PC-3 (cell line): ENCODE results near the gene LRP1B. TPM values are rescaled to one million over a fixed set of nuclear protein-coding genes. Genes with fewer than 3 reads are reported as not detected.

Experiments
- ATAC-seq: fragments of 200-7000 bp; cut with Tn5 transposase; 2 replicates; pipeline ENCODE4 v1.9.1; 2020; ENCODE audit warnings: mild to moderate bottlenecking, moderate library complexity
- BruUV-seq: library from RNA; stranded (reverse); fragments of 400-500 nt; replicated peaks from 2 replicates; lab custom pipeline; 2021; lab: Mats Ljungman, UMichigan
- CTCF ChIA-PET: fragments of 300-600 bp; sonication (Branson Sonifier 250); formaldehyde crosslinking; loops from one replicate; lab custom pipeline; 2022; ENCODE audit warnings: antibody characterized with exemption; lab: Charles Lee
- POLR2A ChIA-PET: fragments of 300-600 bp; sonication (Branson Sonifier 250); formaldehyde crosslinking; loops from one replicate; lab custom pipeline; 2022; ENCODE audit warnings: antibody characterized with exemption; ENCODE audit not compliant: unreplicated experiment; lab: Charles Lee
- DNase-seq: peaks from one replicate; pipeline ENCODE4 v3.0.0-alpha.2; 2015
- H2AFZ ChIP-seq: fragments of 300-600 bp; sonication (generic); 2 replicates; pipeline ENCODE4 v1.6.0; 2016; ENCODE audit warnings: antibody characterized with exemption, low read length
- H3F3A ChIP-seq: fragments of 300-600 bp; sonication (generic); one replicate; pipeline ENCODE4 v1.6.0; 2017; ENCODE audit warnings: antibody characterized with exemption, low read length, control low read depth, mild to moderate bottlenecking; ENCODE audit not compliant: unreplicated experiment
- H3K27ac ChIP-seq: fragments of 300-600 bp; sonication (generic); 2 replicates; pipeline ENCODE4 v1.5.1; 2016; ENCODE audit warnings: mild to moderate bottlenecking, low read length
- H3K27me3 ChIP-seq: fragments of 300-600 bp; sonication (generic); 2 replicates; pipeline ENCODE4 v1.6.1; 2016; ENCODE audit warnings: low read length, mixed read lengths
- H3K36me3 ChIP-seq: fragments of 300-600 bp; sonication (generic); 2 replicates; pipeline ENCODE4 v1.6.1; 2016; ENCODE audit warnings: low read depth, mixed run types, low read length, mixed read lengths
- H3K4me1 ChIP-seq: fragments of 300-600 bp; sonication (generic); 2 replicates; pipeline ENCODE4 v1.5.1; 2016; ENCODE audit warnings: low read length; ENCODE audit not compliant: insufficient read depth
- H3K4me2 ChIP-seq: fragments of 300-600 bp; sonication (generic); 2 replicates; pipeline ENCODE4 v1.6.0; 2016; ENCODE audit warnings: low read length
- H3K4me3 ChIP-seq: fragments of 300-600 bp; sonication (generic); 2 replicates; pipeline ENCODE4 v1.5.1; 2016; ENCODE audit warnings: mild to moderate bottlenecking, low read length, mixed read lengths
- H3K79me2 ChIP-seq: fragments of 300-600 bp; sonication (generic); 2 replicates; pipeline ENCODE4 v1.6.1; 2017; ENCODE audit warnings: low read length, mixed read lengths
- H3K9ac ChIP-seq: fragments of 300-600 bp; sonication (generic); 2 replicates; pipeline ENCODE4 v1.6.0; 2016; ENCODE audit warnings: mild to moderate bottlenecking, low read length
- H3K9me2 ChIP-seq: fragments of 300-600 bp; sonication (generic); replicated peaks from 2 replicates; pipeline ENCODE4 v1.6.1; 2016; ENCODE audit warnings: mixed run types, low read length, mixed read lengths
- H3K9me3 ChIP-seq: fragments of 300-600 bp; sonication (generic); 2 replicates; pipeline ENCODE4 v1.6.1; 2016; ENCODE audit warnings: low read length, mixed read lengths
- H4K20me1 ChIP-seq: fragments of 300-600 bp; sonication (generic); 2 replicates; pipeline ENCODE4 v1.6.1; 2016; ENCODE audit warnings: low read length, mixed read lengths
- CTCF ChIP-seq: fragments of 300-600 bp; sonication (generic); conservative IDR thresholded peaks from 2 replicates; pipeline ENCODE4 v1.5.1; 2017; ENCODE audit warnings: antibody characterized with exemption, low read depth, mild to moderate bottlenecking, low read length
- EZH2 ChIP-seq: fragments of 300-600 bp; sonication (generic); IDR thresholded peaks from one replicate; pipeline ENCODE4 v1.6.1; 2017; ENCODE audit warnings: antibody characterized with exemption, mild to moderate bottlenecking, low read length; ENCODE audit not compliant: unreplicated experiment
- EZH2phosphoT487 ChIP-seq: fragments of 300-600 bp; sonication (generic); IDR thresholded peaks from 2 replicates; pipeline ENCODE4 v1.6.1; 2018; ENCODE audit warnings: mild to moderate bottlenecking, antibody characterized with exemption, low read length, borderline replicate concordance
- intact Hi-C: fragments of 100-400 bp; cut with micrococcal nuclease; formaldehyde crosslinking; loops from 2 replicates; pipeline ENCODE4 v1.9.0; 2023
- total RNA-seq: library from RNA; depleted of rRNA; stranded (reverse); fragments of >200 nt; gene quantifications from 2 replicates; pipeline ENCODE4 v1.2.3, GENCODE V29; 2014

The LRP1B gene
- total RNA-seq, 1 experiment from 2014 or later: 0.04 TPM

GRCh38 chr2:142010477-142011270 lies 120.1 kb downstream of the LRP1B start:
- TF ChIP-seq CTCF (no peak), EZH2 (no peak), EZH2phosphoT487 (no peak)
- H3K9me2 ChIP-seq: no peaks in the 10 kb centered on the region
- H3K9ac ChIP-seq: no peak overlapping the region
- H3K4me1 ChIP-seq: no peaks in the 10 kb centered on the region
- ChIA-PET CTCF (no interaction called here), POLR2A (no interaction called here)
- no peaks in the 10 kb centered on the region for H3K36me3 ChIP-seq
- H3K27ac ChIP-seq: no peak overlapping the region
- intact Hi-C loops: no loop called here
- H3K27me3 ChIP-seq: no peaks in the 10 kb centered on the region
- no peak for ATAC-seq
- no TSS peak for BruUV-seq
- no peaks in the 10 kb centered on the region for H3K9me3 ChIP-seq
- no peak overlapping the region for H3K4me2 ChIP-seq
- no peak for DNase-seq
- H3K79me2 ChIP-seq: no peaks in the 10 kb centered on the region
- no peak overlapping the region for H3K4me3 ChIP-seq
- H4K20me1 ChIP-seq: no peaks in the 10 kb centered on the region
- no peaks in the 10 kb centered on the region for H3F3A ChIP-seq
- H2AFZ ChIP-seq: no peak overlapping the region

- Histone ChIP-seq H3K27me3 (no peaks in the 10 kb centered on the region), H2AFZ (no peak overlapping the region), H3K27ac (no peak overlapping the region), H3K9me2 (no peaks in the 10 kb centered on the region), H3K4me3 (no peak overlapping the region), H4K20me1 (no peaks in the 10 kb centered on the region), H3K79me2 (no peaks in the 10 kb centered on the region), H3K4me1 (no peaks in the 10 kb centered on the region), H3K36me3 (no peaks in the 10 kb centered on the region), H3K9ac (no peak overlapping the region), H3K4me2 (no peak overlapping the region), H3K9me3 (no peaks in the 10 kb centered on the region), H3F3A (no peaks in the 10 kb centered on the region)
- TF ChIP-seq EZH2phosphoT487: no peak
- TF ChIP-seq CTCF: no peak
- no peak for TF ChIP-seq EZH2
- DNase-seq (no peak), ATAC-seq (no peak)
- intact Hi-C loops: no loop called here
- no TSS peak for BruUV-seq
- CTCF ChIA-PET: no interaction called here
- POLR2A ChIA-PET: no interaction called here
Measured at GRCh38 chr2:142008135-142008744, 122.6 kb downstream of the LRP1B start.
